Measurements from ENCODE around the gene CFAP157.
"Not testable (repeated sequence)": the region's sequence is repeated elsewhere in the genome, so short reads cannot be mapped to it uniquely, and the experiment has no call there.

CFAP157 gene

GRCh38 chr9:127739614-127740330, 33.0 kb downstream of the CFAP157 start:
- DNase-seq, result no peak

- DNase-seq, result no peak
Measured at GRCh38 chr9:127741831-127742434, 35.1 kb downstream of the CFAP157 start.

- DNase-seq, result no peak
Measured at GRCh38 chr9:127742435-127743088, 35.8 kb downstream of the CFAP157 start.

GRCh38 chr9:127744398-127745110, 37.8 kb downstream of the CFAP157 start:
- DNase-seq, result no peak

- peak; percentile 12 for DNase-seq
Measured at GRCh38 chr9:127746959-127747569, 40.3 kb downstream of the CFAP157 start.

- no peak for DNase-seq
Measured at GRCh38 chr9:127749090-127749787, 42.5 kb downstream of the CFAP157 start.

- DNase-seq, result no peak
Measured at GRCh38 chr9:127751269-127752054, 44.7 kb downstream of the CFAP157 start.

GRCh38 chr9:127753148-127753547, 46.4 kb downstream of the CFAP157 start:
- DNase-seq, result no peak

- DNase-seq, result no peak
Measured at GRCh38 chr9:127753622-127754021, 46.8 kb downstream of the CFAP157 start.

- DNase-seq, result no peak
Measured at GRCh38 chr9:127754099-127755060, 47.6 kb downstream of the CFAP157 start.

GRCh38 chr9:127755061-127756060, 48.6 kb downstream of the CFAP157 start:
- DNase-seq, result no peak

GRCh38 chr9:127756233-127756632, 49.4 kb downstream of the CFAP157 start:
- no peak for DNase-seq

- DNase-seq, result not testable (repeated sequence)
Measured at GRCh38 chr9:127756776-127757175, 50.0 kb downstream of the CFAP157 start.

- DNase-seq, result no peak
Measured at GRCh38 chr9:127758843-127759242, 52.1 kb downstream of the CFAP157 start.

GRCh38 chr9:127761061-127761460, 54.3 kb downstream of the CFAP157 start:
- no peak for DNase-seq

- DNase-seq, result no peak
Measured at GRCh38 chr9:127761491-127761956, 54.7 kb downstream of the CFAP157 start.

GRCh38 chr9:127762111-127762676, 55.4 kb downstream of the CFAP157 start:
- no peak for DNase-seq

- DNase-seq, result no peak
Measured at GRCh38 chr9:127763918-127764384, 57.2 kb downstream of the CFAP157 start.

Data from effector CD8-positive, alpha-beta T cell (primary cell).